ENCODE data around the gene PPP1R7.

PPP1R7 gene

GRCh38 chr2:241228860-241229516 lies 78.7 kb downstream of the PPP1R7 start:
- no peak for DNase-seq (ENCODE audit: low read depth in 2 of 2)

GRCh38 chr2:241229563-241230401 lies 79.5 kb downstream of the PPP1R7 start:
- no peak for DNase-seq (ENCODE audit: low read depth in 2 of 2)

- DNase-seq (ENCODE audit: low read depth in 2 of 2) = no peak
Measured at GRCh38 chr2:241230435-241230834, 80.2 kb downstream of the PPP1R7 start.

- DNase-seq (ENCODE audit: low read depth in 2 of 2) = no peak
Measured at GRCh38 chr2:241232736-241233575, 82.7 kb downstream of the PPP1R7 start.
